HepG2 (cell line): ENCODE measurements around the gene ID4. TPM values are rescaled to one million over a fixed set of nuclear protein-coding genes. Genes with fewer than 3 reads are reported as not detected.

Experiments used
- ATAC-seq: fragments of 200-7000 bp; cut with Tn5 transposase; 3 replicates; pipeline ENCODE4 v1.9.1; 2020; ENCODE audit warnings: mild to moderate bottlenecking, moderate library complexity
- BruUV-seq: library from RNA; stranded (reverse); fragments of 400-500 nt; replicated peaks from 2 replicates; lab custom pipeline; 2021; lab: Mats Ljungman, UMichigan
- CTCF ChIA-PET: fragments of 300-600 bp; formaldehyde crosslinking; extraction: SDS; loops from one replicate; lab custom pipeline; 2021; ENCODE audit warnings: low total read pairs, inconsistent platforms, low intra/inter-chr PET ratio; lab: Yijun Ruan, JAX
- POLR2A ChIA-PET: fragments of 350-600 bp; sonication (Branson Sonifier 250); formaldehyde crosslinking; loops from one replicate; lab custom pipeline; 2020; ENCODE audit warnings: antibody characterized with exemption, inconsistent platforms; lab: Yijun Ruan, JAX
- DNase-seq: peaks from one replicate; pipeline ENCODE4 v3.0.0-alpha.2; 2015; ENCODE audit warnings: low spot score
- FAIRE-seq: peaks from 3 replicates; lab custom pipeline; 2011; peaks lifted over from hg19 to GRCh38; lab: Jason Lieb, UNC
- H2AFZ ChIP-seq: one replicate; pipeline ENCODE4 v1.6.1; 2011; ENCODE audit warnings: low read length, inconsistent platforms
- H3K27ac ChIP-seq: fragments of 300-600 bp; 3 replicates; pipeline ENCODE4 v1.8.0; 2011; ENCODE audit warnings: mixed run types, mild to moderate bottlenecking, mixed read lengths, low read length, inconsistent platforms; ENCODE audit not compliant: insufficient read depth; ENCODE audit errors: extremely low read length
- H3K27me3 ChIP-seq, 2 experiments: fragments of 200-600 bp in 1 of 2; 2 replicates in 1 of 2; 3 replicates in 1 of 2; pipeline versions ENCODE4 v1.6.0 to v1.8.0; 2011; ENCODE audit warnings: low read length in 2 of 2, mild to moderate bottlenecking in 2 of 2, moderate library complexity in 2 of 2, inconsistent platforms in 1 of 2; ENCODE audit not compliant: insufficient read depth in 2 of 2, control insufficient read depth in 1 of 2
- H3K36me3 ChIP-seq, 2 experiments: fragments of 200-600 bp in 1 of 2; replicated peaks in 1 of 2; 2 replicates in 1 of 2; 3 replicates in 1 of 2; pipeline versions ENCODE4 v1.5.1 to v1.8.0; 2011; ENCODE audit warnings: low read length in 2 of 2, inconsistent platforms in 1 of 2; ENCODE audit not compliant: insufficient read depth in 2 of 2, control insufficient read depth in 1 of 2
- H3K4me1 ChIP-seq: 2 replicates; pipeline ENCODE4 v1.5.1; 2012; ENCODE audit warnings: low read length, inconsistent platforms; ENCODE audit not compliant: insufficient read depth
- H3K4me2 ChIP-seq: 2 replicates; pipeline ENCODE4 v1.6.0; 2011; ENCODE audit warnings: low read depth, low read length, inconsistent platforms
- H3K4me3 ChIP-seq, 3 experiments: fragments of 200-600 bp in 1 of 3; sonication (generic), shearing (Covaris generic) in 1 of 3; replicated peaks in 1 of 3; 2 replicates each; pipeline ENCODE4 v1.5.1; 2011 to 2016; ENCODE audit warnings: low read length in 3 of 3, inconsistent platforms in 2 of 3, low read depth in 2 of 3, mild to moderate bottlenecking in 2 of 3, control low read depth in 1 of 3, mixed read lengths in 1 of 3; ENCODE audit not compliant: insufficient read depth in 1 of 3
- H3K79me2 ChIP-seq: one replicate; pipeline ENCODE4 v1.6.1; 2011; ENCODE audit warnings: low read length, inconsistent platforms; ENCODE audit not compliant: insufficient read depth
- H3K9ac ChIP-seq: 2 replicates; pipeline ENCODE4 v1.6.0; 2011; ENCODE audit warnings: mild to moderate bottlenecking, low read depth, low read length, inconsistent platforms; ENCODE audit not compliant: insufficient read depth
- H3K9me3 ChIP-seq: 2 replicates; pipeline ENCODE4 v1.5.1; 2012; ENCODE audit warnings: mild to moderate bottlenecking, low read length
- H4K20me1 ChIP-seq: 2 replicates; pipeline ENCODE4 v1.6.0; 2011; ENCODE audit warnings: inconsistent platforms, mild to moderate bottlenecking, low read length, moderate library complexity; ENCODE audit not compliant: insufficient read depth
- AKAP8 ChIP-seq: sonication (generic); formaldehyde crosslinking; IDR thresholded peaks from 2 replicates; pipeline ENCODE4 v1.5.1; 2020; ENCODE audit warnings: mild to moderate bottlenecking, missing genetic modification reagents
- CBX2 ChIP-seq, 2 experiments: fragments of 200-600 bp in 1 of 2; sonication (generic); formaldehyde crosslinking in 1 of 2; IDR thresholded peaks; 2 replicates each; pipeline versions ENCODE4 v1.7.0 to v1.8.1; 2018 to 2022; ENCODE audit warnings: low read depth in 2 of 2, low read length in 1 of 2, mild to moderate bottlenecking in 1 of 2, missing genetic modification reagents in 1 of 2
- CSRNP1 ChIP-seq: sonication (generic); formaldehyde crosslinking; IDR thresholded peaks from 2 replicates; pipeline ENCODE4 v1.8.1; 2023; ENCODE audit warnings: mild to moderate bottlenecking, missing genetic modification reagents
- IRF2 ChIP-seq: IDR thresholded peaks from 2 replicates; pipeline ENCODE4 v1.6.1; 2018; ENCODE audit warnings: missing genetic modification reagents, missing compliant biosample characterization
- MTA1 ChIP-seq: sonication (generic); formaldehyde crosslinking; IDR thresholded peaks from 2 replicates; pipeline ENCODE4 v1.4.0; 2020; ENCODE audit warnings: missing genetic modification reagents, mild to moderate bottlenecking, borderline replicate concordance
- ZNF597 ChIP-seq: sonication (generic); formaldehyde crosslinking; IDR thresholded peaks from 2 replicates; pipeline ENCODE4 v1.5.0; 2020; ENCODE audit warnings: missing genetic modification reagents
- WGBS: methylation state at CpG from one replicate; pipeline ENCODE4 v1.1.6; 2017; ENCODE audit warnings: low lambda C conversion rate; 5-methylcytosine and 5-hydroxymethylcytosine counted together
- in situ Hi-C: cut with HindIII; loops from 2 replicates; pipeline ENCODE4 v1.10.0; 2017; ENCODE audit warnings: low pct_unique_long_range_greater_than_20kb; ENCODE audit not compliant: extremely low pct_ligation_motif_present
- intact Hi-C: fragments of 100-400 bp; cut with micrococcal nuclease; formaldehyde crosslinking; loops from one replicate; pipeline ENCODE4 v1.10.0; 2022; ENCODE audit not compliant: unreplicated experiment
- polyA plus RNA-seq, 8 experiments: library from polyadenylated mRNA; depleted of rRNA in 3 of 8; stranded (reverse) in 7 of 8; unstranded in 1 of 8; fragments of >200 nt; fragmentation: Illumina TruSeq in 4 of 8; extraction: Trizol in 4 of 8; gene quantifications; 2 replicates each; pipeline versions ENCODE4 v1.2.1 to v1.2.3, GENCODE V29; 2011 to 2016; ENCODE audit warnings: low read depth in 4 of 8, missing spikeins in 1 of 8, mixed read lengths in 1 of 8; ENCODE audit not compliant: insufficient read depth in 1 of 8
- total RNA-seq, 5 experiments: library from RNA; depleted of rRNA; stranded (reverse); fragments of >200 nt; fragmentation: Illumina TruSeq; extraction: Trizol; gene quantifications; 2 replicates each; pipeline ENCODE4 v1.2.3, GENCODE V29; 2016; ENCODE audit warnings: low read depth in 1 of 5

The ID4 gene
- total and polyA plus RNA-seq, 2 of the 13 experiments (the other 11 are each of a cell fraction or from before 2014, with no cell fraction given) = 0.20 to 0.44 TPM

- TF ChIP-seq ZNF597 (CRISPR knock-in tag) (no peak), CSRNP1 (no peak)
Measured at GRCh38 chr6:19848465-19849029, 11.4 kb downstream of the ID4 start (continued).

- Histone ChIP-seq H3K9me3 (no peaks in the 10 kb centered on the region), H3K4me1 (peaks cover 30% of the 10 kb centered on the region), H3K9ac (no peak overlapping the region), H3K4me3 (no peak overlapping the region), H4K20me1 (no peaks in the 10 kb centered on the region), H3K27me3 (peaks cover 2 to 3% of the 10 kb centered on the region in 2 experiments; a peak in 2 of 5 replicates), H3K36me3 (no peaks in the 10 kb centered on the region), H3K27ac (no peak overlapping the region), H2AFZ (peak overlapping the region; percentile 29), H3K4me2 (peak overlapping the region; percentile 36), H3K79me2 (no peaks in the 10 kb centered on the region)
- no peak for FAIRE-seq
- in situ Hi-C loops = loop anchor here (25.0 kb wide), 1 partner anchor 1587 kb away; the partner anchor contains the start of gene DEK
- no TSS peak for BruUV-seq
- CTCF ChIA-PET = no interaction called here
- TF ChIP-seq MTA1 (CRISPR knock-in tag) = no peak
- no peak for TF ChIP-seq IRF2 (CRISPR knock-in tag)
- no peak for TF ChIP-seq CBX2 (IDR thresholded peaks at IDR 0.05; ENCODE audit: low read depth, low read length)
- TF ChIP-seq CBX2 (CRISPR knock-in tag; IDR thresholded peaks at IDR 0.05; ENCODE audit: low read depth) = no peak
- TF ChIP-seq AKAP8 (CRISPR knock-in tag) = no peak
- ATAC-seq = no peak
- POLR2A ChIA-PET = no interaction called here
- 27% methylated on average over 3 of the region's 3 CpGs for WGBS
- DNase-seq = no peak
- intact Hi-C loops = no loop called here
Measured at GRCh38 chr6:19849196-19849595, 12.0 kb downstream of the ID4 start.
